ENCODE measurements around the gene COL21A1. TPM values are rescaled to one million over a fixed set of nuclear protein-coding genes. Genes with fewer than 3 reads are reported as not detected.

COL21A1 gene
- total RNA-seq, 1 experiment from 2014 or later = 1.8 TPM

GRCh38 chr6:56033401-56033800, 214.0 kb downstream of the COL21A1 start:
- H2AK5ac ChIP-seq (ENCODE audit: insufficient read length, low read length) = no peak overlapping the region
- Mint-ChIP-seq H3K4me3 (no peak overlapping the region), H3K27me3 (ENCODE audit: low read depth) (no peaks in the 10 kb centered on the region), H3K27ac (no peak overlapping the region), H3K4me1 (no peaks in the 10 kb centered on the region; a peak in 1 of 4 replicates), H3K9me3 (no peaks in the 10 kb centered on the region; a peak in 1 of 5 replicates), H3K36me3 (ENCODE audit: insufficient read depth in 1 of 3, low read depth in 3 of 3) (no peaks in the 10 kb centered on the region)
- H3K14ac ChIP-seq (ENCODE audit: insufficient read depth, low read length) = no peak overlapping the region
- H4K5ac ChIP-seq (ENCODE audit: insufficient read length, low read depth, low read length) = no peak overlapping the region
- H3K79me2 ChIP-seq (ENCODE audit: insufficient read depth, low read length) = no peaks in the 10 kb centered on the region
- no peak overlapping the region for H2BK12ac ChIP-seq (ENCODE audit: insufficient read length, low read depth, low read length)
- no peak overlapping the region for H3K4ac ChIP-seq (ENCODE audit: low read depth, low read length)
- no peak overlapping the region for H3K23ac ChIP-seq (ENCODE audit: insufficient read length, low read depth, low read length)
- H4K20me1 ChIP-seq (ENCODE audit: control insufficient read depth, insufficient read depth, insufficient read length) = no peaks in the 10 kb centered on the region
- no peaks in the 10 kb centered on the region for H3K9me3 ChIP-seq (ENCODE audit: control insufficient read depth, low read depth, low read length)
- no peak overlapping the region for H3K9ac ChIP-seq (ENCODE audit: extremely low read depth, insufficient read length, low read length)
- no peak overlapping the region for H3K18ac ChIP-seq (ENCODE audit: insufficient read length, low read depth, low read length)
- no peaks in the 10 kb centered on the region for H3K23me2 ChIP-seq (ENCODE audit: insufficient read length, low read depth, low read length, poor library complexity, severe bottlenecking)
- no peaks in the 10 kb centered on the region for H3K79me1 ChIP-seq (ENCODE audit: insufficient read depth, low read depth, low read length, poor library complexity, severe bottlenecking)
- no peak for DNase-seq
- H4K8ac ChIP-seq (replicated peaks; ENCODE audit: insufficient read length, low read depth, low read length) = no peak overlapping the region
- no peak overlapping the region for H2BK120ac ChIP-seq (ENCODE audit: low read depth, low read length, poor library complexity, severe bottlenecking)
- no peak overlapping the region for H2BK5ac ChIP-seq (ENCODE audit: insufficient read length, low read length)
- no peak overlapping the region for H3K4me2 ChIP-seq (ENCODE audit: insufficient read depth, insufficient read length, low read length)
- H2BK15ac ChIP-seq (ENCODE audit: low read depth, low read length) = no peak overlapping the region
- no peaks in the 10 kb centered on the region for H3K27me3 ChIP-seq (ENCODE audit: insufficient read depth, low read length)
- H3K4me1 ChIP-seq (ENCODE audit: insufficient read depth, low read length) = no peaks in the 10 kb centered on the region
- no peak overlapping the region for H3T11ph ChIP-seq (ENCODE audit: low read length)
- no peak overlapping the region for H4K91ac ChIP-seq (ENCODE audit: insufficient read length, low read depth, low read length)
- H3K27ac ChIP-seq (ENCODE audit: insufficient read length, low read depth, low read length) = no peak overlapping the region
- WGBS (ENCODE audit: extremely low coverage, insufficient read length, low lambda C conversion rate) = no CpG with 5 or more reads among the region's 2 CpGs
- no peak for TF ChIP-seq CTCF (conservative IDR thresholded peaks at IDR 0.05)
- no peak overlapping the region for H2AFZ ChIP-seq (ENCODE audit: low read length)
- H2BK20ac ChIP-seq (ENCODE audit: low read depth, low read length, poor library complexity, severe bottlenecking) = no peak overlapping the region
- H3K56ac ChIP-seq (ENCODE audit: insufficient read length, low read depth, low read length) = no peak overlapping the region
